Cortex of kidney (tissue), 1 donor: Measurements from ENCODE around the gene WNT7A.

ENCODE experiments used
- DNase-seq: peaks from one replicate; lab custom pipeline; 2025; lab: John Stamatoyannopoulos, UW

WNT7A gene

DNA sequence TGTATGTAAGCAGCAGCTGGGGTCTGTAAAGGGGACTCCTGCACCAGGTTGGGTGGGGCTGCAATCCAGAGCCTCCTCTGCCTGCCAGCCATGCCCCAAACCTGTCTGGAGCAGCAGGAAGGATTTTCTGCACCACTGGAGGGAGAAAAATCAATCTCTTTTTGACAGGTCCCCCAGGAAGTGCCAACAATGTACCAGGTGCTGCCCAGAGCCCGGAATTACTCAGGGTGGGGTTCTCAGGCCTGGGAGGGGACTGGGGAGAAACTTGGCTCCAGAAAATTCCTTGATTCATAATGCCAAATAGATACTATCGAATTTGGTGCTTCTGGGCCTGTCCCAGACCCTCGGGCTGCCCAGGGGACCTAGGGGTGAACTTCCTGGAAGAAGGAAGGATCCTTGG lies 52.6 kb downstream of the WNT7A start:
- DNase-seq = no peak

DNA sequence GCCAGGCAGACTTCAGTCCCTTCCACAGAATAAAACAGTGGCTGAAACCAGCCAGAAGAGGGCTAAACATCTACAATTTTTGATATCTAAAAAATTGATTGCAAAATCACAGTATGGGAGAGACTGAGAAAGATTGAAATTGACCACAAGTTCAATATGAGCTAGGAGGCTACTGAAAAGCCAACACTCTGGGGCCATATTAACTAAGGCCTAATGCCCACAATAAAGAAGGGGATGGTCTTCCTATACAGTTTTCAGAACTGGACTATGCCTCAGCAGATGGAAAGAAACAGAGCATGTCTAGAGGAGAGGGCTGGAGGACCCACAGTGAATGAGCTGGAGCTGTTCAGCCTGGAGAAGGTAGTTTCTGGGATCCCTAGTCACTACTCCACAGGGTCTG lies 53.2 kb downstream of the WNT7A start:
- no peak for DNase-seq

DNA sequence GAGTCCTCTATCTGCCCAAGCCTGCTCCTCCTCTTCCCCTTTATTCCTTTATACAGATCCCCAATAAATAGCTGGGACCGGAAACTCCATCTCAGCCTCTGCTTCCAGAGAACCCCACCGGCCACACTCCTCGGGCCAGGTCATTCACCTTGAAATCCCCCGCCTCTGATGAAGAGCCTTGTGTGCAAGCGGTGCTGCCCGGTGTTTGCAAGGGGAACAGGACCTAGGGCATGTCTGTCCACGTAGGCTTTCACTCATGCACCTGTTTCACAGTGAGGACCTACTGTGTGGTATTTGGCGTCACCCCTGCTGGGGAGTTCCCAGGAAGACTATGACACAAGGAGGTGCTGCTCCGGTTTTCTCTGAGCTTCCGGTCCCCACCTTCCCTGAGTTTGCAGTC lies 54.0 kb downstream of the WNT7A start:
- no peak for DNase-seq

DNA sequence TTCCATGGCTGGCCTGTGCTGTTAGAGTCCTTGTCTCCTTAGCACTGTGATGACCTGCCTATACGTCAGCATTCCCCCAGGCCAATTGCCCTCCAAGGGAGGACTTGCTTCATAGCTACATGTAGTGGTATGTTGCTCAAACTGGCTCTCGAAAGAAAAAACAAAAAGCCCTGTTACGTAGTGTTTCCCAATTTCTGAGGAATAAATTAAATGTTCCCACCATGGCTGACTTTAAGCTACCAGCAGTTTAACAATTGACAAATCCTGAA lies 54.6 kb downstream of the WNT7A start:
- no peak for DNase-seq

DNA sequence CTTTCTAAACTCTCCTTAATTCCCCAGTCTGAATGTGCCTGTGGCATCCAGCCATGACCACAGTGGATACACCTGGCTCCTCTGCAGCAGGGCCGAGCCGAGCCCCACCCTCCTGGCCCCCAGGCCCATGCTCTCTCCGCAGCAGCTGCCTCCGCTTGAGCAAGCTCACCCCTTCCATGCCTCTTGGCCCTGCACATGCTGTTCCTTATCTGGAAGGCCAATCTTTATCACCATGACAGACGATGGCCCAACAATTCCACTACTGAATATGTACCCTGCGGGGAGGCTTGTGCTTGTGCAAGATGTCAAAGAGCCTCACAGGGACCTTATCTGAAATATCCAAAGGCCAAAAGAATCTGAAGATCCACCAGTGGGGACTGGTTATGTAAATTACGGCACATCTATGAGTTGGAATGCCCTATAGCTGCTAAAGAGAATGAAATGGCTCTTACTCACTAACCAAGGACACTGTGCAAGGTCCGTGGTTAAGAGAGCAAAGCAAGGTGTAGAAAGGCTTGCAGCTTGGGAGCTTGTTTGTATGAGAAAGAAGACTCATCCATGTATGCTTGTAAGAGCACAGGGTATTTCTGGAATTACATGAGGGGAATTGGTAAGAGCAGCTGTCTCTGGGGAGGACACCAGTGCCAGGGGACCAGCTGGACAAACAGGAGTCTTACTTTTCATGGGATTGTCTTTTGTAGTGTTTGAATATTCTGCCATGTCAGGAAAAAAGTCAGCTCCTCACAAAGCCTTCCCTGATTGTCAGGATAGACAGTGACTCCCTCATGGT lies 55.2 kb downstream of the WNT7A start:
- DNase-seq = no peak

DNA sequence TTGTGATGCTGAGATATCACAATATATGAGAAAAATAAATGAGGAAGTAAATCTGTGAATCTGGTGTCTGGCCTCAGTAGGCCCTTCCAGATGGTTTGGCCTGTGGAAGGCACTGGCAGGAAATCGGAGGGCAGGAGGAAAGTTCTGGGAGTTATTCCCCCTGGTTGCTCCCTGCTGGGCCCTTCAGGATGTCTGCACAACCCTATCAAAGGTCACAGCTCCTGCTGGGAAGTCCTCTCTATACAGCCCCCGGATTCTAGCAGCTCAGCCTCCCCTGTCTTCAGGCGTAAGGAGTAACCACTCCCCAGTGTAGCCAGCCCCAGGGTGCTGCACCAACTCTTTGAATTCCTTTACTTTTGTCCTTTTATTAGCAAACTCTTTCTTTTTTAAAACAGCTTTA lies 56.2 kb downstream of the WNT7A start:
- DNase-seq = no peak

DNA sequence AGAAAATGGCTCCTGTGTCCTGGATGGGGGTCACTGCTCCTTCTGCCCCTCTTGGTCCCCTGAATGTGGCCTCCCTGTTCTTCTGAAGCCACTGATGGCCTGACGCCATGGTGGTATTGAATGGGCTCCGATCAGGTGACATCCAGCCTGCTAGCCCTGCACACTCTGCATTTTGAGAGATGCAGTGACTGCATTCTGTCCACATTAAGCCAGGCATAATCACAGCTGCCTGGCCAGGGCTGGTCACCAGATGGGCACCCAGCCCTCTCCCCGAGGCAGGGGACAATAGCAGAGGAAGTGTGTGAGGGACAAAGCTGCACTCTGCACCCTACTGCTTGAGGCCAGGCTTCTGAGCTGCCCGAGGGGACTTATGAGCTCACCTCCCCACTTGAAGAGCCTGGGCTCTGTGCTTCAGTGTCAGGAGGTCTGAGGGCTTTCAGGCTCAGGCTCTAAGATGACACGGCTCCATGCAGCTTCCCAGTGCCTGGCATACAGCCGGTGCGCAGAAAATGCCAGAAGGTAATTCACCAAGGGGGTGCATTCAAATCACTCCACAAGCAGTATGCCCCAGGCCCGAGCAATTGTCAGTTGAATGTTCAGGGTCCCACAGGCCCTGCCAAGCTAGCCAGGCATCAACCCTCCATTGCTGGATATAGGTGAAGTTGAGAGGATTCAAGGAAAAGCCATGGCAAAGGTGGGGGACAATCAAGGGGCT lies 56.8 kb downstream of the WNT7A start:
- DNase-seq = no peak

DNA sequence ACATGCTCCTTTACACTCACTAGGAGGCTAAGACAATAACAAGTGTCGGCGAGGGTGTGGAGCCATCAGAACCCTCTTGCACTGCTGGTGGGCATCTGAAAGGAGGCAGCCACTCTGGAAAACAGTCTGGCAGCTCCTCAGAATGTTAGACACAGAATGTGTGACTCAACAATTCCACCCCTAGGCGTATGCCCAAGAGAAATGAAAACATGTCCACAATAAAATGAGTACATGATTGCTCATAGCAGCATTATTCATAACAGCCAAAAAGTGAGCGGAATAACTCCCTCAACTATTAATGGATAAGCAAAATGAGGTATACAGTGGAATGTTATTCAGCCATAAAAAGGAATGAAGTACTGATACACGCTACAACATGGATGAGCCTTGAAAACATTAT lies 57.8 kb downstream of the WNT7A start:
- DNase-seq = no peak

DNA sequence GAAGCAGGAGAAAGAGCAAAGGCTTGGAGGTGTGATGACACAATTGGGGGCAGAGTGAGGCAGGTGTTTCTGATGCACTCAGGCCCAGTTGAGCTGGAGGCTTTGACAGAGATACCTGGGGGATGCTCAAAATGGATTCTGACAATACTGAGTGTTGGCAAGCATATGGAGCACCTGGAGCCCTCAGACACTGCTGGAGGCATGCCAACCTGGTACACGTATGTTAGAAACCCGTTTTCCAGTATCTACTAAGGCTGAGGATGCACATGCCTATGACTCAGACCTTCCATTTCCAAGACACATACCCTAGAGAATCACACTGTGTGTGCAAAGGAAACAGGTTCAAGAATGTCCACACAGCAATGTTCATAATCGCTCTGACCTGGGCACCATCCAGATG lies 58.7 kb downstream of the WNT7A start:
- no peak for DNase-seq

DNA sequence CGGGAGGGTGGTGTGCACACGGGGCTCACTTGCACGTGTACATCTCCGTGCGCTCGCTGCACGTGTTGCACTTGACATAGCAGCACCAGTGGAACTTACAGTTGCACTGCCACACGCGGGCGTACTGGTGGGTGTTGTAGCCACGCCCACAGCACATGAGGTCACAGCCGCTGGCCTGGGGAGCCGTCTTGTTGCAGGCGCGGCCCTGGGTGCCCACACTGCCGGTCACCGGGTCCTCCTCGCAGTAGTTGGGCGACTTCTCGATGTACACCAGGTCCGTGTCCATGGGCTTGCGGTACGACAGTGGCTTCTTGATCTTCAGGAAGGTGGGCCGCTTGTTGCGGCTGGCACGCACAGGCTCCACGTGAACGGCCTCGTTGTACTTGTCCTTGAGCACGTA lies 61.0 kb downstream of the WNT7A start:
- no peak for DNase-seq

DNA sequence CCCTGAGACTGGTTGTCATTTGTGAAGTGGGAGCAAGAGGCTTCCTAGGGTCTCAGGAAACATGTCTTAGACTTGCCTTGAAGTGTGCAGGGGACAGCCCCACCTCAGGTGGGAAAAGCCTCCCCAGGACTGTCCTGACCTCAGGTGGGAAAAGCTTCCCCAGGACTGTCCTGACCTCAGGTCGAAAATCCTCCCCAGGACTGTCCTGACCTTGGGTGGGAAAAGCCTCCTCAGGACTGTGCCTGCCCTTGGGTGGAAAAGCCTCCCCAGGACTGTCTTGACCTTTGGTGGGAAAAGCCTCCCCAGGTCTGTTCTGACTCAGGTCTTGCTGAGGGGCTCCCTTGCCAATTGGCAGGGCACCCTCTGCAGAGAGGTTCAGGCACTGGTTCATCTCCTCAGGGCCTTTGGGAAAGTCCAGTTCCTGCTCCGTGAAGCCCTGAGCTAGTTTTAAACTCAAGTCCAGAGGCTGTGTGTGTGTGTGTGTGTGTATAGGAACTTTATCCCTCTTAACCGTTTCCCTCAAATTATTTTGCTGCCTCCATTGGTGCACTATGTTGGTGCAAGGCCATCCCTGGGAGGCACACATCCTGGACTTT lies 64.7 kb downstream of the WNT7A start:
- no peak for DNase-seq

DNA sequence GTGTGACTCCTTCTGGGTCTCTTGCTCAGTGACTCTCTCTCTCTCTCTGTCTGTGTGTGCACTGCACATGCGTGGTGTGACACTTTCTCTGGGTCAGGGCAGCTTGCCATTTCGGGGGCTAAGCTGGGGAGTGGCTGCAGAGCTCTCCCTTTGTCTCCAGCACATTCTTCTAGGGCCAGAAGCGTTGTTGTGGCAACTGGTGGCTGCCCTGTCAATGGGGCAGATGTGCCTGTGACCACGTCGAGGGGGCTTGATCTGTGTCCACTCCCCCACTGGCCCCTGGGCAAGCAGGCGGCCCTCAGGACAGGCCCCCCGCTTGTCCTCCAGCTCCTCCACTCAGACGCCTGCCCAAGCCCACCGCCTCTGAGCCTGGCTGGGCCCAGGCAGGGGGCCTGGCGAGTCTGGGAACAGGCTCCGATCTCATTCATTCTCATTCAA lies 67.8 kb downstream of the WNT7A start:
- no peak for DNase-seq

DNA sequence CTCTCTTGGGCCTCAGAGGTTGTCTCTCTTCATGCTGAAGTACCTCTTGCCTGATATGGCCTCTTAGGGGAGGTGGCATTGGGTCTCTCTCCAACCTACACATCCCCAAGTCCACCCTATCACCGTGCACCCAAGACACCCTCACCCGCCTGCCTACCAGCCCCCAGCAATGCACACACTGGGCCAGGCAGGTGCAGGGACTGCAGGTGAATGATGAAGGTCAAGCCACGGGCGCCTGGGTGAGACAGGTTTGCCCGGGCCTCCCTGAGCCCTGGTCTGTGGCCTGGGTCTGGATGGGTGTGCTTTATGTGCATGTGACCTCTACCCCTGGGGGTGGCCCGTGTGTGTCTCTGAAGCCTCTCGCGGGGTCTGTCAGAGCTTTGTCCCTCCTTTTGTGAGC lies 68.3 kb downstream of the WNT7A start:
- no peak for DNase-seq

DNA sequence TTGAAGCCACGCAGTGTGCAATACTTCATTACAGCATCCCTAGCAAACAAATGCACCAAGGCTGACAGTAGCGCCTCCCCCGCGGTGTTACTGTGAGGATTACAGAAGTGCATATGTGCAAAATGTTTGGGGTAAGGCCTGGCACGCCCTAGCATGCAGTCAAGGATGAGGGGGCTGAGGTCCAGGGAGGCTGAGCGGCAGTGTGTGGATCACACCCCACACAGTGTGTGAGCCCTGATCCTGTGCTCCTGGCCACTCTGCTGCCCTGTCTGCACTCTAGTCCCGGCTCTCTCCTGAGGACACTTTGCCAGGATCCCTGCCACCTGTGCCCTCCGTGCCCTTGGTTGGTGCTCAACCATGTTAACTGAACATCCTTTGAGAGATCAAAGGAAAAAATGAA lies 71.3 kb downstream of the WNT7A start:
- no peak for DNase-seq

DNA sequence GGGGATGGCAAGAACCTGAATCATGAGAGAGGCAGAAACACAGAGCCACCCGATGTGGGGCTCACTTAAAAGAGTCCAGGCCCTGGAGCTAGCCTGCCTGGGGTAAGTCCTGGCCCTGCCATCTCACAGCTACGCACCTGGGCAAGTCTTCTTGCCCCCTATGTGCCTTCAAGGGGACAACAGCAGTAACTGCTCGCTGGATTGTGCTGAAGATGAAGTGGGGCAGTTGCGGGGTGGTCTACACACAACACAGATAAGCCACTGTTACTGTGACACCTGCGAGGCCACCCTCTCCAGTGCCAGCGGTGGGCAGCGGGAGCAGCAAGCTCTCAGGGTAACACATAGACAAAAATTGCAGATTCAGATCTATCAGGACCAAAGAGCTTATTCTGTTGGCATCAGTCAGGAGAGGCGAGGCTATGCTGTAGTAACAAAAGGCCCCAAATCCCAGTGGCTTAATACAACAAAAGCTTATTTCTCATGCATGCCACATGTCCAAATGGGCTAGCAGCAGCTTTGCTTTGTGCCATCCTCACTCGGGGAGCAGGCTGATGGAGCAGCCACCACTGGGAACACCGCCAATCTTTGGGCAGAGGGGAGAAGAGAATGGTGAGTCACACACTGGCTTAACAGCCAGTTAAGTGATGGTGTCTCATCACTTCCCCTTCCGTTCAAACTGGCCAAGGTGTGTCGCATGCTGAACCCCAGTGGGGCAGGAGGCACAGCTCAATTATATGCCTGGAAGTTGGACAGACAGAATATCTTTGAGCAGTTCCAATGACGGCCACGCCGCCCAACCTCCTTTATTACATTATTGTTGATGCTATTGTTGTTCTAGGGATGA lies 78.3 kb downstream of the WNT7A start:
- DNase-seq = no peak

DNA sequence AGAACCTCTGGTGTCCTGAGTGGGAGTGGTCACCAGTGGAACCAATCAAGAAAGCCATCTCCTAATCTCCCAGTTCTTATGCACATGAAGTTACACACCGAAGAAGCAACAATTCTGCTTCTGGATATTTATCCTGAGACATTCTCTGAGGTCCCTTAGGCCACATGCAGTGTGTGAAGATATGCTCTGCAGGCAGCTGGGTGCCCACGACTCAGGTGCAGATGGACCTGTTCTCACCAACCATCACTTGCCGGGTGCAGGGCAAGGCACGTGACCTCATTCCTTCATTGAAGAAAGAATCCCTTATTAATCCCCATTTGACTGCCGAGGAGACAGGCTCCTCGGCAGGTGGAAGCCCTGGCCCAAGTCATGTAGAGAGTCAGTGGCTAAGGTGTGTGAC lies 79.8 kb downstream of the WNT7A start:
- no peak for DNase-seq

DNA sequence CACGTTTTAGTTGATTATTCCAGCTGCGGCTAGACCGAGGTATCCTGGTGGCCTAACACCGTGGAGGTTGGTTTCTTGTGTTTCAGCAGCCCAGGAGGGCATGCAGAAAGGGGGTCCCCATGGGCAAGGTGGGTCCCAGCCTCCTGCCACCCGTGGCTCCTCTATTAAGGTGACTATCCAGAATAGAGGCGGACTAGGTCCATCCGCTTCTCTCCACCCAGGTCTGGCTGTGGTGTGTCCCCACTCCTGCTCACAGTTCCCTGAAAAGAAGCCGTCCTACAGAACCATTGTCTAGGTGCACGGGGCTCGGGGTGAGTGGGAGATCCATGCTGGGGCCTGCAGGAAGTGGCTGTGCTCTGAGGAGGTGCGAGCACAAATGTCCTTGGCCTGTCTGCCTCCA lies 81.5 kb downstream of the WNT7A start:
- DNase-seq = no peak

DNA sequence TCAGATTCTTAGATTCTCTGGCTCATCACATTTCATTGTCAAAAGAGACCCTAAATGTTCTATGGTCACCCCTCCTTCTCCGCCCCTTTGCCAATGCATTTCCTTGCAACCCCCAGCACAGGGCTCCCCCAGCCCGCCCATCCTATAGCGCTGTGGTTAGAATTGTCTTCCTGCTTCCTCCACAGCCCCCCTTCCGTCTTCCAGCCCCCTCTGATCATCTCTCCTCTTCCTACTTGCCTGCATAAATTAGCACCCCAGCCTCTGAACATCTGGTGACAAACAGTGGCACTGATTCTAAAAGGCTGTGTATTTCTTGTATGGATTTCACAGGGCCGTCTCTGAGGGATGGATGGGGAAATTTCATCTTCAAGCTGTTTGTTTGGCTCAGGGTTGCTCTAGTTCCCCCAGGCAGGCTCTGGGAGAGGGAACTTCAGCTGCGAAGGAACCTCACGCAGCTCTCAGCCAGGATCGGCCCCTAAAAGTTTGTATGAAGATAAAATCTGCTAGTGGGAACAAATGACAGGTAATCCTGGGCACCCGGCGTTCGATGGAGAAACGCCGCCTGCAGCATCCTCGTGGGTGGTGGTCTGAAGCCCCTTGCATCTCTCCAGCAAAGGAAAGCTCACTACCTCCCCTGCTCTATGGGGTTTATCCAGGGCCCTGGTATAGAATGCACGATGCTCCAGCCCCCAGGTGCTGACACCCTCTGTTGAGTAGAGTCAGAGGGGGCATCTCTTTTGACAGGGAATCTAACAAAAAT lies 83.0 kb downstream of the WNT7A start:
- no peak for DNase-seq

DNA sequence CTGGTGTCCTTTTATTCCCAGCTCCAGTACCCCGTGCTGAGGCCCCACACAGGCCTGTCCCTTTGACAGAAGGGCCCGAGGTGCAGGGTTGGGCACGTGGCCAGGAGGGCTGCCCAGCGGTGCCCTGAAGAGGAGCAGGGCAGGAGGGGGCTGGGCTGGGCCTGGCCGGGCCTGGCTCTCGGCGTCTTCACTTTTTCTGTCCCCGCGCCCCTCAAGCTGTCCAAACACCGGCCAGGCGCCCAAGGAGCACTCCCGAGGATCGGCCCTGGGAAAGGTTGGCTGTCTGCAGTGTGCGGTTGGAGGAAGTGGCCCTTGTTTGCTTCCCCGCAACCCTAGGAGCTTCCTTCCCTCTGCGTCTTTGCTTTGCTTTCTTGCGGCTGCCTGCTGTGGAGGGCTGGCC lies 84.1 kb downstream of the WNT7A start:
- no peak for DNase-seq

DNA sequence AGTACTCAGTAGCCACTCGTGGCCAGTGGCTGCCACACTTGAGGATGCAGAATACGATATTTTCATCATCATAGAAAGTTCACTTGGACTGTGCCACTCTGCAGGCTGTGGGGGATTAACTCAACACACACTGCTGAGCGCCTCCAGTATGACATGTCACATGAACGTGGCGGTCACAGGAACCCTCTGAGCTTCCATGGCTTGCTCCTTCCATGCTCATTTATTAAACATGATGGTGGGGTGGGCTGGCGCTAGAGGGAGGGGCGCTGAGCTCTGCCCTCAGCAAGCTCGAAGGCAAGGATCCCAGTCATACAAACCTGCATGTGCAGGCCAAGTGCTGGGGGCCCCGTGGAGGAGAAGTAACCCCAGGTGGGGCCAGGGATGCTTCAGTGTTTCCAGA lies 85.5 kb downstream of the WNT7A start:
- DNase-seq = no peak

DNA sequence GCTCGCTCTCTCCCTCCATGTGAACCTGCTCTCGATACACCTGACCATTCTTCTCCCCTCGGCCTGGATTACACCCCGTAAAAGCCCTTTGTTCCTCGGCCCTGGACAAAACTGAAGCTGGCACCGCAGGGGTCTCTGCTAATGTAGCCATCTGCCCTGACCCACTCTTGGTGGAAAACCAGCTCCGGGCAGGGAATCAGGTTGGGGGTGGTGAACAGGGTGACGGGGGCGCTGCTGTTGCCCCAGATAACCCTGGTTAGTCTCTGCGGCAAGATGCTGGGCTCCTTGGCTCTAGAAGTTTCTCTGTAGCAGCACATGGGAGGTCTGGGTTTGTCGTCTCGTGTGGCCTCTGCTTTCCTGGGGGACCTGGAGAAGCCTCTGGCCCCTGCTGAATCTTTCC lies 86.4 kb downstream of the WNT7A start:
- DNase-seq = no peak
